ENCODE data around the gene CCAR1.
"Not testable (repeated sequence)": the region's sequence is repeated elsewhere in the genome, so short reads cannot be mapped to it uniquely, and the experiment has no call there.

CCAR1 gene

DNA sequence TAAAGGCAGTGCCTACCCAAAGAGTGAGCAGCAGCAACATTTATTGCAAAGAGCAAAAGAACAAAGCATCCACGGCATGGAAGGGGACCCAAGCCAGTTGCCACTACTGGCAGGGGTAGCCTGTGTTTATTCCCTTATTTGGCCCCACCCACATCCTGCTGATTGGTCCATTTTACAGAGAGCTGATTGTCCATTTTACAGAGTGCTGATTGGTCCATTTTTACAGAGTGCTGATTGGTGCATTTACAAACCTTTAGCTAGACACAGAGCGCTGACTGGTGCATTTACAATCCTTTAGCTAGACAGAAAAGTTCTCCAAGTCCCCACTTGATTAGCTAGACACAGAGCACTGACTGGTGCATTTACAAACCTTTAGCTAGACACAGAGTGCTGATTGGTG is 101.6 kb downstream of the CCAR1 start:
- DNase-seq; in situ Hi-C loops (cut with MboI; ENCODE audit: low pct_unique_long_range_greater_than_20kb, low sequenced_read_pairs): not testable (repeated sequence)

DNA sequence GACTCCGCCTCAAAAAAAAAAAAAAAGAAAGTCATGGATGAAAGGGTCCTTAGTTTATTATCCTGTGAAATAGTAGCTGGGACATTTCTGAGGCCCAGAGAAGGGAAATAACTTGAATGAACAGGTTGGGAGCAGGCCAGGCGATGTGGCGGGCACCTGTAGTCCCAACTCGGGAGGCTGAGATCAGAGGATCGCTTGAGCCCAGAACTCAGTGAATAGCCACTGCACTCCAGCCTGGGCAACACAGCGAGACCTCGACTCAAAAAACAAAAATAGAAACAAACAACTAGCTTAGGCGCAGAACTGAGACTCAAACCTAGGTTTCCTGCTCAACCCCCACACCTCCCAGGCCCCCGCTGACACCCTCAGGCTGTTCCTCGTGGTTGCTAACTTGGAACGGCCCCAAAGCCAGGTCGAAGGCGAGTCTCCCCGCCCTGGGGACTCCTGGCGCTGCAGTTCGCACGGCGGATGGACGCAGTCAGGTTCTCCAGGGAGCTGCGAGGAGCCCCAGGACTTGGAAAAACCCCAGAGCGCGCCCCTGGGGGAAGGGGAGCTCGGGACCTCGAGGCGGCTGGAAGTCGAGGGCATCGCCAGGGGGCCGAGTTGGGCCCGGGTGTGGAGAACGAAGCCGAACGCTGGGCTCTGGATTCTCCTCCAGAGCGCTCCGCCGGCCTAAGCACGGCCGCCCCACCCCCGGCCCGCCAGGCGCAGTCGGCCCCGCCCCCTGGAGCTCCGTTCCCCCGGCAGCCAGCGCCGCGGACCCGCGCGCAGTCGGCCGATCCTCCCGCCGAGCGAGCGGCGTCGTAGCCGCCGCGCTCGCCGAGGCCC is 105.9 kb downstream of the CCAR1 start, which contains the start of gene STOX1:
TSS of gene STOX1 (plus strand) at position 768 of the 828 bp plus-strand sequence. CDS start 93 bp downstream, outside the sequence.
- peak; percentile 78 for DNase-seq
- in situ Hi-C loops (cut with MboI; ENCODE audit: low pct_unique_long_range_greater_than_20kb, low sequenced_read_pairs) = no loop called here

DNA sequence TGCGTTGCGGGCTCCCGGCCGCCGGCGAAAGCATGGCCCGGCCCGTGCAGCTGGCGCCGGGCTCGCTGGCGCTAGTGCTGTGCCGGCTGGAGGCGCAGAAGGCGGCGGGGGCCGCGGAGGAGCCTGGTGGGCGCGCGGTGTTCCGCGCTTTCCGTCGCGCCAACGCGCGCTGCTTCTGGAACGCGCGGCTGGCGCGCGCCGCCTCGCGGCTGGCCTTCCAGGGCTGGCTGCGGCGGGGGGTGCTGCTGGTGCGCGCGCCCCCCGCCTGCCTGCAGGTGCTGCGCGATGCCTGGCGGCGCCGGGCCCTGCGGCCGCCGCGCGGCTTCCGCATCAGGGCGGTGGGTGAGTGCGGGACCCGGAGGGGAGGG is 106.5 kb downstream of the CCAR1 start:
- in situ Hi-C loops (cut with MboI; ENCODE audit: low pct_unique_long_range_greater_than_20kb, low sequenced_read_pairs); DNase-seq: not testable (repeated sequence)

DNA sequence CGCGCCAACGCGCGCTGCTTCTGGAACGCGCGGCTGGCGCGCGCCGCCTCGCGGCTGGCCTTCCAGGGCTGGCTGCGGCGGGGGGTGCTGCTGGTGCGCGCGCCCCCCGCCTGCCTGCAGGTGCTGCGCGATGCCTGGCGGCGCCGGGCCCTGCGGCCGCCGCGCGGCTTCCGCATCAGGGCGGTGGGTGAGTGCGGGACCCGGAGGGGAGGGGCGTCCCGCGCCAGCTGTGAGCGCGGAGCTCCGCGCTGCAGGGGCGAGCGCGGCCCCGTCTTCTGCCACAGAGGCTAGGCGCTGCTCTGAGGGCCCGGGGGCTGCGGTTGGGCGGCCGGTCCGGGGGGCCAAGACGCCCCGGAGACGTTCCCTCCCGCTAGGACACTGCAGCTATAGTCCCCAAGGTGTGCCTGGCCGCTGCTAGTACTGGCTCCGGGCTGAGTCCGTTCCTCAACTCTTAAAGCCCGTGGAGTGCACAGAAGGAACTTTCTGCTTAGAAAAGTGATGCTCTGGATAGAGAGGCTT is 107.1 kb downstream of the CCAR1 start:
- DNase-seq = peak; percentile 43
- in situ Hi-C loops (cut with MboI; ENCODE audit: low pct_unique_long_range_greater_than_20kb, low sequenced_read_pairs) = not testable (repeated sequence)

DNA sequence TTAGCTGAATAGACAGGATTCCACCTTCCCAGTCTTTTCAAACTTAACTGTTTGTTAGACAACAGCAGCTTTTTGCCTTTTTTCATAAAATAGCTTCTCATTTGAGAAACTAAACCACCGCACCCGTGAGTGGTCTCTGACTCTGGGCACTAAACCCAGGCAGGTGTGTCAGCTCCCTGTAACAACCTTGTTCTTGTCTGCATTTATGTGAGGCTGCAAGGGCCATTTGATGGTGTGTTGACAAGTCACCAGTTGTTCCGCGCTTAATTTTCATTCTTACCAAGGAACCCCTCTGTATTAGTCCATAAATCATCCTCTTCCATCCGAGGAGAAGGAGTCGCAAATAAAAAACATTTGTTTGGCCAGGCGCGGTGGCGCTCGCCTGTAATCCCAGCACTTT is 107.8 kb downstream of the CCAR1 start:
- DNase-seq = no peak
- in situ Hi-C loops (cut with MboI; ENCODE audit: low pct_unique_long_range_greater_than_20kb, low sequenced_read_pairs) = no loop called here

DNA sequence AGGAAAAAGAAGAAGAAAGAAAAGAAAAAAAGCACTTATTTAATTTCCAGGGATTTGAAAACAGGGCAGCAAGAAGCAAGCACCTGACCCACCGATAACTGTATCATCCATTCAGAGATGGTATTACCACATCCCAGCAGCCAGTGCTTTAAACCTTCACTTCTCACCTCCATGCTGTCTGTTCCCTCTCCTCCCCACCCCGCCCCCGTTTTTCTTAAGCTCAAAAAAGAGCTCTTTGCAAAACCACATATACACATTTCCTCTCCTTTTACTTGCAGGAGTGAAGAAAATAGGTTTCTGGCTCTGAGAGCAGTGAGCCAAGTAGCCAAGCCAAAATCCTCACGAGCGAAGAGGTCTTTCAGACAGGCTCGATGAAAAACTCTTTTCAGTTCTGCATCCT is 108.5 kb downstream of the CCAR1 start:
- in situ Hi-C loops (cut with MboI; ENCODE audit: low pct_unique_long_range_greater_than_20kb, low sequenced_read_pairs) = no loop called here
- peak; percentile 6 for DNase-seq

DNA sequence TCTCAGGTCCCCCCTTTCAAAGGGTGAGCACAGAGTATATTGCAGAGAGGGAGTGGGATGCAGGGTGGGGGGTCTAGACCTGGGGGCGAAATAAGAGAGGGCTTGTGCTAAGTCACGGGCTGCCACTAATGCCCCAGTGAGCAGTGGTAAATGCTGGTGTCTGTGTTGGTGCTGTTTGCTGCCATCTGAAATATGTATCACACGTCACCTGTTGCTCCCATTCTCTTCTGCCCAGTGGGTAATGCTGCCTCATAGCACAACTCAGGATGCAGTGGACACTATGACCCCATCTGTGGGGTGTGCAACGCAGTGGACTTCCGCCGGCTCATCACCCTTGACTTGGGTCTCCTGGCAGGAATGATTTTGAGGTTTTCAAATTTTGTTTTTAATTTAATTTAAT is 108.9 kb downstream of the CCAR1 start:
- in situ Hi-C loops (cut with MboI; ENCODE audit: low pct_unique_long_range_greater_than_20kb, low sequenced_read_pairs) = no loop called here
- DNase-seq = no peak

DNA sequence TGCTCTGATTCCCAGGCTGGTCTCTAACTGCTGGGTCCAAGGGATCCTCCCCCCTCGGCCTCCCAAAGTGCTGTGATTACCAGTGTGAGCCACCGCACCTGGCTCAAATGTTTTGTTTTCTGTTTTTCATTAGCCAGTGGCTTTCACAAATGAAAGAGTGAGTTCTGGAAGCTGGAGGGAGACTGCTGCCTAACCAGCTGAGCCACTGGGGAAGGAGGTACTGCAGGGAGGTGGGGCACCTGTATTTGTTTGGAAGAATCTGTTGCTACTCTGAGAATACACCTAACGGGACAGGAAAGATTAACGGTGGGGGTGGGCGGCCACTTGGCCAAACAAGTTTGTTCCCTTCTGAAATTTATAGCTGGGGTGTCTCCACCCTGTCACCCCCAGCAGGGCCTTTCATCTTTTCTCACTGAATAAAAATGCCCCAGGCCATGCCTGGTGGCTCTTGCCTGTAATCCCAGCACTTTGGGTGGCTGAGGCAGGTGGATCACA is 111.0 kb downstream of the CCAR1 start:
- no peak for DNase-seq
- in situ Hi-C loops (cut with MboI; ENCODE audit: low pct_unique_long_range_greater_than_20kb, low sequenced_read_pairs) = no loop called here

DNA sequence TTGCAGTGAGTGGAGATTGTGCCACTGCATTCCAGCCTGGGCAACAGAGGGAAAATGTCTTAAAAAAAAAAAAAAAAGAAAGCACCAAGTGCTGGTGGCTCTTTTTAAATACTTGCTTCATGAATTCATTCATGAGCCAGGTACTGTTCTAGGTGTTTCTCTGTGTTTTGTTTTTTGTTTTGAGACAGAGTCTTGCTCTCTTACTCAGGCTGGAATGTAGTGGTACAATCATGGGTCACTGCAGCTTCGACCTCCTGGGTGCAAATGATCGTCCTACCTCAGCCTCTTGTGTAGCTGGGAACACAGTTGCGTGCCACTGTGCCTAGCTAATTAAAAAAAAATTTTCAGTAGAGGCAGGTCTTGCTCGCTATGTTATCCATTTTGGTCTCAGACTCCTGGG is 111.6 kb downstream of the CCAR1 start:
- no peak for DNase-seq
- in situ Hi-C loops (cut with MboI; ENCODE audit: low pct_unique_long_range_greater_than_20kb, low sequenced_read_pairs) = no loop called here

DNA sequence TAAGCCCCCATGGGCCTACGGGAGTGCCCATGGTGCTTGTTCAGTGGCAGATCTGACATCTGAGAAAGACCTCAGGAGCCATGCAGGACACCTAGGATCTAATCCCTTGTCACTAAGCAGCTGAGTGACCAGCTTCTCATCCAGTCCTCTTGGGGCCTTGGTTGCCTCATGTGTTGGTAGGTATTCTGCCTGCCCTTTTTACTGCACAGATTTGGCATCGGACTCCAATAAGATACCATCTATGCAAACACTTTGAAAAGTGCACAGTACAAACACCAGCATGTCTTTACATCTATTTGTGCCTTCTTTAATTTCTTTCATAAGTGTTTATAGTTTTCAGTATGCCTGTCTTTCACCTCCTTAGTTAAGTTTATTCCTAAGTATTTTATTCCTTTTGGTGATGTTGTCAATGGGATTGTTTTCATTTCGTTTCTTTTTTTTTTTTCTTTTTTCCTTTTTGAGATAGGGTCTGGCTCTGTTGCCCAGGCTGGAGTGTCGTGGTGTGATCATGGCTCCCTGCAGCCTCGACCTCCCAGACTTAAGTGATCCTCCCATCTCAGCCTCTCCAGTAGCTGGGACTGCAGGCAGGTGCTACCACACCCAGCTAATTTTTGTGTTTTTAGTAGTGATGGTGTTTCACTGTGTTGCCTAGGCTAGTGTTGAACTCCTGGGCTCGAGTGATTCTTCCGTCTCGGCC is 116.7 kb downstream of the CCAR1 start:
- in situ Hi-C loops (cut with MboI; ENCODE audit: low pct_unique_long_range_greater_than_20kb, low sequenced_read_pairs) = no loop called here

DNA sequence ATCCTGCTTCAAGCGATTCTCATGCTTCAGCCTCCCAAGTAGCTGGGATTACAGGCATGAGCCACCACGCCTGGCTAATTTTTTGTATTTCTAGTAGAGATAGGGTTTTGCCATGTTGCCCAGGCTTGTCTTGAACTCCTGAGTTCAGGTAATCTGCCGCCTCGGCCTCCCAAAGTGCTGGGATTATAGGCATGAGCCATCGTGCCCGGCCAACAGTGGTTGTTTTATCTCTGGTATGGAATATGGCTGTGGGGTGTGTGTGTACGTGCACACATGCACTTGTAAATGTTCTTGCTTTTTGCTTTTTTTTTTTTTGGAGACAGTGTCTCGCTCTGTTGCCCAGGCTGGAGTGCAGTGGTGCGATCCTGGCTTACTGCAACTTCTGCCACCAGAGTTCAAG is 119.6 kb downstream of the CCAR1 start:
- in situ Hi-C loops (cut with MboI; ENCODE audit: low pct_unique_long_range_greater_than_20kb, low sequenced_read_pairs); DNase-seq: not testable (repeated sequence)

More for the DNA sequence above, 116.7 kb downstream of the CCAR1 start:
- DNase-seq = no peak
